Stimulated activated CD4-positive, alpha-beta T cell treated with anti-CD3 and anti-CD28 coated beads, Interleukin-4, amount 100 ng/mL, for 4 hours (primary cell): Measurements from ENCODE around the gene HNRNPF.
A peak's percentile ranks its signal among the peaks of the same experiment; 100 is the strongest.

Source experiments
- DNase-seq, 2 experiments: peaks; one replicate each; pipeline ENCODE4 v3.0.0-alpha.2; 2020

Gene HNRNPF

DNA sequence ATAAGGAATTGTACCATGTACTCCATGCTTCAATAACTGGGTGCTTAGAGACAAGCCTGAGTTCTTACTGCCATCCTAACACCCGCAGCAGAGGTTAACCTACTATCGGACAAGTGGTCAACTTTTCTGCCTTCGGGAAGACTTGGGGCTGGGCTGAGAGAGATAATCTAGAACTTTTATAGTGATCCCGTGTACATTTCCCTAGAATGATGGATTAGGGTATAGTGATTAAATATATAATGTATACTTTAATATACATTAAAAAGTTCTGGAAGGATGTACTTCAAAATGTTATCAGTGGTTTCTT lies 12.2 kb upstream of the HNRNPF start:
- DNase-seq: no peak

DNA sequence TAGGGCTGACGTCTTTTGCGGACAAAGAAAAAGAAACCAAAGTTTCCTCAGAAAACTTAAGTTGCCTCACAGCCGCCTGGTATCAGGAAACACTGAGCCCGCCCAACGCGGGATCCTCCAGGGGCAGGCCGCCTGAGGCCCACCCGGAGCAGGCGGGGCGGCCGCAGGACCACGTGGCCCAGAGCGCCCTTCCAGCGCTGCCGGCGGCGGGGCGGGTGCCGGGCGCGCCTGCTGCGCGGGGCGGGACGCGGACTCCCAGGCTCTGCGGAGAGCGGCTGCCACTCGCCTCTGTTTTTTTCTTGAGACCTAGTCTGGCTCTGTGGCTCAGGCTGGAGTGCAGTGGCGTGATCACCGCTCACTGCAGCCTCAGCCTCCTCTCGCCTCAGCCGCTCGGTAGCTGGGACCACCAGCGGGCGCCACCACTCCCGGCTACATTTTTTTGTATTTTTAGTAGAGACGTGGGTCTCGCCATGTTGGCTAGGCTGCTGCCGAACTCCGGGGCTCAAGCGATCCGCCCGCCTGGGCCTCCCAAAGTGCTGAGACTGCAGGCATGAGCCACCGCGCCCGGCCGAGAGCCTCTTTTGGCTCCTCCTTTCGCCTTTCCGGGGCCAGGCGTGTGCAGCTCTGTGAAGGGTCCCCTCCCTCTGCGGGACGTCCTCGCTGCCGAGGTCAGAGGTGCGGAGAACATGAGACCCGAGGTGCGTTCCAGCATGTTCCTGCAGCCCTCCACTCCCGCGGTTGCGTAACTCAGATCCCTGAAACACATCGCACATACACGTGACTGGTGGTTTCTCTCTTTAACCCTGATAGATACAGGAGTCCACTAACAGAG lies 11.6 kb upstream of the HNRNPF start:
- peak; percentile 76 to 83 for DNase-seq

- DNase-seq: no peak
Measured at GRCh38 chr10:43419997-43420368, 11.0 kb upstream of the HNRNPF start.

DNA sequence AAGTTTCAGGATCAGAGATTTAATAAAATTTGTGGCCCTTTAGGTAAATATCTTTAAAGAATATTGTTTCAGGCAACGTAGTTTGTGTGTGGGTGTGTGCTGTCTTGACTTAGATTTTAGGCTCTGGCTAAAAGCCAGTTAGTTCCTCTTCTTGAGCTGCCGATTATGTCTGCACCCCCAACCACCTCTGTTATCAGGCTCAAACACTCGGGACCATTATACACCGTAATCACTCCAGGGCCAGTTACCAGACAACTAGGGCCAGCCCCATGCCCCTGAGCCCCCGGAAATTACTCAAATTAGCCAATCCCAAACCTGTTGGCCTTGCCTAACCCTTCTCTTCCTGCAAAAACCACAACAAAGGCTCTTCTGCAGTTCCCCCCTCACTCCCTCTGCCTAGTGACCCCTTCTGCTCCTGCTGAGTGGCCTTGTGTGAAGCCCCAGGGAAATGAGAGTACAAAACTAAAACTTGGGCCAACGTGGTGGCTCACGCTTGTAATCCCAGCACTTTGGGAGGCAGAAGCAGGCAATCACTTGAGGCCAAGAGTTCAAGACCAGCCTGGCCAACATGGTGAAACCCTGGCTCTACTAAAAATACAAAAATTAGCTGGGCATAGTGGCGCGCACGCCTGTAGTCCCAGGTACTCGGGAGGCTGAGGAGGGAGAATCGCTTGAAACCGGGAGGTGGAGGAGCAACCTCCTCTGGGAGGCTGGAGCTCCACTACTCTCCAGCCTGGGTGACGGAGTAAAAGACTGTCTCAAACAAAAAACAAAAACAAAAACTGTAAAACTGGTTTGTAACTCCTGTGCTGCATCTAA lies 9.2 kb upstream of the HNRNPF start:
- peak in 1 of 2 experiments; percentile 34 for DNase-seq

DNA sequence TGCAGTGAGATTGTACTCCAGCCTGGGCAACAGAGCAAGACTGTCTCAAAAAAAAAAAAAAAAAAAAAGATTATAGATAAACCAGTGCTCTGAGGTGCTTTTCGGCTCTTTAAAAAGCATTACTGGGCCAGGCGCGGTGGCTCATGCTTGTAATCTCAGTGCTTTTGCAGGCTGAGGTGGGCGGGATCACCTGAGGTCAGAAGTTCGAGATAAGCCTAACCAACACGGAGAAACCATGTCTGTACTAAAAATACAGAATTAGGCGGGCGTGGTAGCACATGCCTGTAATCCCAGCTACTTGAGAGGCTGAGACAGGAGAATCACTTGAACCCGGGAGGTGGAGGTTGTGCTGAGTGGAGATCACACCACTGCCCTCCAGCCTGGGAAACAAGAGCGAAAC lies 6.6 kb upstream of the HNRNPF start:
- no peak for DNase-seq

DNA sequence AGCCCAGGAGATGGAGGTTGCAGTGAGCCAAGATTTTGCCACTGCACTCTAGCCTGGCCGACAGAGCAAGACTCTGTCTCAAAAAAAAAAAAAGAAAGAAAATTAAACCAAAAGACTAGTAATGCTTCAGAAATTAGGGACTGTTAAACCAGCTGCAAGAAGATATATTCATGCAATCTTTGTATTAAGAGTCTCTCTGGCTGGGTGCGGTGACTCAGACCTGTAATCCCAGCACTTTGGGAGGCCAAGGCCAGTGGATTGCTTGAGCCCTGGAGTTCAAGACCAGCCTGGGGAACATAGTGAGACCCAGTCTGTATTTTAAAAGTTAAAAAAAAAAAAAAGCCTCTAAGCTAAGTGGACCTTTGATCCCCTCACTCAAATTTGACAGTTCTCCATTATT lies 2.5 kb upstream of the HNRNPF start:
- DNase-seq: no peak

- no peak for DNase-seq
Measured at GRCh38 chr10:43410345-43410744, 1.4 kb upstream of the HNRNPF start.

- peak; percentile 60 to 76 for DNase-seq
Measured at GRCh38 chr10:43409385-43410109, 561 bp upstream of the HNRNPF start.

- no peak for DNase-seq
Measured at GRCh38 chr10:43408331-43408709, 666 bp downstream of the HNRNPF start.

- peak; percentile 90 to 91 for DNase-seq
Measured at GRCh38 chr10:43407576-43408330, 1.2 kb downstream of the HNRNPF start.

GRCh38 chr10:43407148-43407575 lies 1.8 kb downstream of the HNRNPF start:
- peak; percentile 42 to 57 for DNase-seq

GRCh38 chr10:43404704-43405084 lies 4.3 kb downstream of the HNRNPF start:
- DNase-seq: no peak

DNA sequence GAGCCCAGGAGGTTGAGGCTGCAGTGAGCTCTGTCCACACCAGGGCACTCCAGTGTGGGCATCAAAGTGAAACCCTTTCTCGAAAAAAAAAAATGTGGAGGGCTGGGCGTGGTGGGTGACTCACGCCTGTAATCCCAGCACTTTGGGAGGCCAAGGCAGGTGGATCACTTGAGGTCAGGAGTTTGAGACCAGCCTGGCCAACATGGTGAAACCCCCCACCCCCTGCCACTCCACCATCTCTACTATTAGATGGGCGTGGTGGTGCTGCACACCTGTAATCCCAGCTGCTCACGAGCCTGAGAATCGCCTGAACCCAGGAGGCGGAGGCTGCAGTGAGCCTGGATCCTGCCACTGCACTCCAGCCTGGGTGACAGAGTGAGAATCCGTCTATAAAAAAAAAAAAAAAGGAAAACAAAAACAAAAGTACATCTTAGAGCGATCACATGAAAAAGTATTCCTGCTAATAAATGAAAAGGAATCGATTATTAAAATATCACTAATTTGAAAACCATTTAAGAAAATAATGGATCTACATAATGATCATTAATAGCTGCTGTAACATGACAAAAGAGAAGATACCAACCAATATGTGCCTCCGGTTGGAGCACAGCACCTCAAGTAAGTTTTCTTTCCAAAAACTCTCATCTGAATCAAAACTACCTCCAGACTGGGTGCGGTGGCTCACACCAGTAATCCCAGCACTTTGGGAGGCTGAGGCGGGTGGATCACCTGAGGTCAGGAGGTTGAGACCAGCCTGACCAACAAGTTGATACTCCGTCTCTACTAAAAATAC lies 4.9 kb downstream of the HNRNPF start:
- no peak for DNase-seq

- no peak for DNase-seq
Measured at GRCh38 chr10:43402880-43403452, 6.0 kb downstream of the HNRNPF start.

DNA sequence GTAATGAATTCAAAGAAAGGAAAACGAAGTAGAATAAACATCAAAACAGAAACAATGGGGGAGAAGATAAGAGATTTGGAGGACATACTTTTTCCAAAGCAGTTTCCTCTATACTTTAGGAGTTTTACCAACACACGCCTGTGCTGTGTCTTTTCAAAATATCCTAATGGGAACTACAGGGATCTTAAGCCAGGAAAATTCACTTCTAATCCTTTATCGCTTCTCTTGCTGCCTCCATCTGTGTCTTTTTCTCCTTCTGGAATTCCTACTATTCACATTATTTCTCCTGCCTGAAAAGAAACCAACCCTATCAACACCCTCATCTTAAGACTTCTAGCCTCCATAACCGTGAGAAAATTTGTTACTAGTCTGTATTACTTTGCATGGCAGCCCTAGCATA lies 6.8 kb downstream of the HNRNPF start:
- DNase-seq: no peak

- DNase-seq: no peak
Measured at GRCh38 chr10:43401627-43402026, 7.4 kb downstream of the HNRNPF start.

- DNase-seq: no peak
Measured at GRCh38 chr10:43399320-43400310, 9.4 kb downstream of the HNRNPF start.

DNA sequence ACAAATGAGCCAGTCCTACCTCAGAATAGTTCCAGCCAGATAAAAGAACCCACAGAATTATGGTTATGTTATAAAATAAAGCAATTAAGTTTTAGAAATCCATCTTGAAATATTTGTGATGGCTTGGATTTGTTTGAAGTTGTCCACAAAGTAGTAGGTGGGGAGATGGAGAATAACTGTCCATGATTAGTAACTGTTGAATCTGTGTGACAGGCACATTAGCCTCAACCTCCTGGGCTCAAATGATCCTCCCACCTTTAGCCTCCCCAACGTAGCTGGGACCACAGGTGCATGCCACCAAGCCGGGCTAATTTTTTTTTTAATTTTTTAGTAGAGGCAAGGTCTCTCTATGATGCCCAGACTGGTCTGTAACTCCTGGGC lies 10.1 kb downstream of the HNRNPF start:
- no peak for DNase-seq

DNA sequence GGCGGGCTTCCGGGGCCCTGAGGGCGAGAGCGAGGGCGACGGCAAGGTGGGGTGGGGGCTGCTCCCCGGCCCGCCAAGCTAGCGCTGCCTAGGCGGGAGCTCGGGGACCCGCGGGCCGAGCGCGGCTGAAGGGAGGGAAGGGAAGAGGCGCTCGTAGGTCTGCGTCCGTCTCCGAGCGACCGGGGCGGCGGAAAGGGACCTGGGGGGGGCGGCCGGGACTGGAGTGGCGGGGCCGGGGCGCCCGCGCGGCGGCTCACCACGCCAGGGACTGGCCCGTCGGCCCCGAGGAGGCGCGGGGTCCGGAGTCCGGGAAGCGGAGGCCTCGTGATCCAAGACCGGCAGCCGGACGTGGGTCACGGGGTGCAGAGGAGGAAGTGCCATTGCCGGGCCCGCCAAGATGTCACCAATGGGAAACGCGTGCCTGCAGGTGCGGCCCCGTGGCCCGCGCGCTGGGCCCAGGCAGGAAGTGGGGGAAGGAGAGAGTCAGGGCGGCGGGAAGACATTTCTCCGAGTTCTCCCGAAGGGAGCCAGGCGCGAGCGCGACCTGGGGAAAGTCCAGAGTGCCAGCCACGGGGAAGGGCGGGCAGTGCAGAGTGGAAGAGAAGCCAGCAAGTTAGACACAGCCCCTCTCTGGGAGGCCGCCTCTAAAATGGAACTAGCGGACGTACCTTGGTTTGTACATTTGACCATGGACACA lies 11.9 kb downstream of the HNRNPF start:
- DNase-seq: peak; percentile 61 to 66
